ENCODE results near the gene OR6J1. TPM values are rescaled to one million over a fixed set of nuclear protein-coding genes. Genes with fewer than 3 reads are reported as not detected.

Gene OR6J1
- total and polyA plus RNA-seq, 4 donors, result not detected

DNA sequence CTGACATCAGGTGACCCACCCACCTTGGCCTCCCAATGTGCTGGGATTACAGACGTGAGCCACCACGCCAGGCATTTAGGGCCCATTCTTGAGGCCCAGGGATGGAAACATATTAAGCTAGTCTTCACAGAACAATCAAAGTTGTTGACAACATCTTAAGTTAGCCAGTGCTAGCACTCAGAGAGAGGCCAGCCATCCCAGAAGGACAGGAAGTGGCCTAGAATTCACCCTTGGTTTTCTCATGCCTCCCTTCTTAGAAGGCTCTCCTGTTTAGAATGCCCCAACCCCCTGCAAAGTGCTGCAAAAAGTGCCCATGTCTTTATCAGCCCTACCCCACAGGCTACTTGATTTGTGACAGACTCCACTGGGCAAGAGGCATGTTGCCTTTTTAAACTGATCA is 12.1 kb upstream of the OR6J1 start:
- Histone ChIP-seq H3K4me1 (ENCODE audit: control insufficient read depth in 4 of 4, insufficient read depth in 4 of 4, low read length in 3 of 4) (no peaks in the 10 kb centered on the region), H3K27ac (ENCODE audit: low read depth in 1 of 2, low read length in 2 of 2) (no peak overlapping the region), H3K4me3 (ENCODE audit: low read depth in 1 of 3, low read length in 3 of 3) (no peak overlapping the region), H3K36me3 (ENCODE audit: control insufficient read depth in 4 of 4, insufficient read depth in 3 of 4, low read depth in 1 of 4, low read length in 3 of 4) (no peaks in the 10 kb centered on the region), H3K27me3 (ENCODE audit: control insufficient read depth in 4 of 4, insufficient read depth in 4 of 4, low read length in 3 of 4) (no peaks in the 10 kb centered on the region), H3K9ac (ENCODE audit: low read depth in 1 of 2, low read length in 2 of 2) (no peak overlapping the region), H3K9me3 (ENCODE audit: control insufficient read depth in 4 of 4, low read length in 3 of 4) (no peaks in the 10 kb centered on the region)
- WGBS, result 80% methylated on average over 2 of the region's 2 CpGs
- DNase-seq (ENCODE audit: low spot score), result no peak
- TF ChIP-seq, protein P1, sequence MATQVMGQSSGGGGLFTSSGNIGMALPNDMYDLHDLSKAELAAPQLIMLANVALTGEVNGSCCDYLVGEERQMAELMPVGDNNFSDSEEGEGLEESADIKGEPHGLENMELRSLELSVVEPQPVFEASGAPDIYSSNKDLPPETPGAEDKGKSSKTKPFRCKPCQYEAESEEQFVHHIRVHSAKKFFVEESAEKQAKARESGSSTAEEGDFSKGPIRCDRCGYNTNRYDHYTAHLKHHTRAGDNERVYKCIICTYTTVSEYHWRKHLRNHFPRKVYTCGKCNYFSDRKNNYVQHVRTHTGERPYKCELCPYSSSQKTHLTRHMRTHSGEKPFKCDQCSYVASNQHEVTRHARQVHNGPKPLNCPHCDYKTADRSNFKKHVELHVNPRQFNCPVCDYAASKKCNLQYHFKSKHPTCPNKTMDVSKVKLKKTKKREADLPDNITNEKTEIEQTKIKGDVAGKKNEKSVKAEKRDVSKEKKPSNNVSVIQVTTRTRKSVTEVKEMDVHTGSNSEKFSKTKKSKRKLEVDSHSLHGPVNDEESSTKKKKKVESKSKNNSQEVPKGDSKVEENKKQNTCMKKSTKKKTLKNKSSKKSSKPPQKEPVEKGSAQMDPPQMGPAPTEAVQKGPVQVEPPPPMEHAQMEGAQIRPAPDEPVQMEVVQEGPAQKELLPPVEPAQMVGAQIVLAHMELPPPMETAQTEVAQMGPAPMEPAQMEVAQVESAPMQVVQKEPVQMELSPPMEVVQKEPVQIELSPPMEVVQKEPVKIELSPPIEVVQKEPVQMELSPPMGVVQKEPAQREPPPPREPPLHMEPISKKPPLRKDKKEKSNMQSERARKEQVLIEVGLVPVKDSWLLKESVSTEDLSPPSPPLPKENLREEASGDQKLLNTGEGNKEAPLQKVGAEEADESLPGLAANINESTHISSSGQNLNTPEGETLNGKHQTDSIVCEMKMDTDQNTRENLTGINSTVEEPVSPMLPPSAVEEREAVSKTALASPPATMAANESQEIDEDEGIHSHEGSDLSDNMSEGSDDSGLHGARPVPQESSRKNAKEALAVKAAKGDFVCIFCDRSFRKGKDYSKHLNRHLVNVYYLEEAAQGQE (IDR thresholded peaks at IDR 0.05), result no peak
- no peak for TF ChIP-seq GABPA (IDR thresholded peaks at IDR 0.05 in 1 of 2, conservative IDR thresholded peaks at IDR 0.05 in 1 of 2)
- TF ChIP-seq, protein P2, sequence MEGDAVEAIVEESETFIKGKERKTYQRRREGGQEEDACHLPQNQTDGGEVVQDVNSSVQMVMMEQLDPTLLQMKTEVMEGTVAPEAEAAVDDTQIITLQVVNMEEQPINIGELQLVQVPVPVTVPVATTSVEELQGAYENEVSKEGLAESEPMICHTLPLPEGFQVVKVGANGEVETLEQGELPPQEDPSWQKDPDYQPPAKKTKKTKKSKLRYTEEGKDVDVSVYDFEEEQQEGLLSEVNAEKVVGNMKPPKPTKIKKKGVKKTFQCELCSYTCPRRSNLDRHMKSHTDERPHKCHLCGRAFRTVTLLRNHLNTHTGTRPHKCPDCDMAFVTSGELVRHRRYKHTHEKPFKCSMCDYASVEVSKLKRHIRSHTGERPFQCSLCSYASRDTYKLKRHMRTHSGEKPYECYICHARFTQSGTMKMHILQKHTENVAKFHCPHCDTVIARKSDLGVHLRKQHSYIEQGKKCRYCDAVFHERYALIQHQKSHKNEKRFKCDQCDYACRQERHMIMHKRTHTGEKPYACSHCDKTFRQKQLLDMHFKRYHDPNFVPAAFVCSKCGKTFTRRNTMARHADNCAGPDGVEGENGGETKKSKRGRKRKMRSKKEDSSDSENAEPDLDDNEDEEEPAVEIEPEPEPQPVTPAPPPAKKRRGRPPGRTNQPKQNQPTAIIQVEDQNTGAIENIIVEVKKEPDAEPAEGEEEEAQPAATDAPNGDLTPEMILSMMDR (IDR thresholded peaks at IDR 0.05; ENCODE audit: low read depth, low read length, missing input control), result no peak

DNA sequence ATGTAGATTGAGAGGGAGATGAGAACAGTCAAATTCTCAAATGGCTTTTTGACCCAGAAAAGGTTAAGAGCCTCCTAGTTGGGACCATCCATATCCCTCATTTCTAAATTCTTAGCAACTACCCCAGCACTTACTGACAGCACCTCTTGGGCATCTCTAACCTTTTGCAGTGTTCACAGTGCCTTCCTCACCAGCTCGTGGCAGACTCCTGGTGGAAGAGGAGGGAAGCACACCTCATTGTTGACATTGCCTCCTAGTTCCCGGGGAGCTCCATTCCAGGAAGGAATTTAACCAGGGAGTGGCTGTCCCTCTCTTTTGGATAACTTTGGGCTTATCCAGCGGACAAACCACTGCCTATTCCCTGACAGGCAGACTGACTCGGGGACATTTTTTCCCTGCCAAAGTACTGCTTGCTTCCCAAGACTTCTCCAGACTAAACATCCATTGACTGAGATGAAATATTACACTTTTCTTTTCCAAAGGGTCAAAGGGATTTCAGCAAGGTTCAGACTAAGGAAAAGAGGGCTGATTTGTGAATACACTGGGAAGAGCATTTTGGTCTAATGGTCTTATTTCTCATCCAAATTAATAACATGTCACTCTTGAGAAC is 9.0 kb upstream of the OR6J1 start:
- Histone ChIP-seq H3K4me1 (ENCODE audit: control insufficient read depth in 4 of 4, insufficient read depth in 4 of 4, low read length in 3 of 4) (no peaks in the 10 kb centered on the region), H3K9me3 (ENCODE audit: control insufficient read depth in 4 of 4, low read length in 3 of 4) (no peaks in the 10 kb centered on the region), H3K4me3 (ENCODE audit: low read depth in 1 of 3, low read length in 3 of 3) (no peak overlapping the region), H3K27me3 (ENCODE audit: control insufficient read depth in 4 of 4, insufficient read depth in 4 of 4, low read length in 3 of 4) (no peaks in the 10 kb centered on the region), H3K36me3 (ENCODE audit: control insufficient read depth in 4 of 4, insufficient read depth in 3 of 4, low read depth in 1 of 4, low read length in 3 of 4) (no peaks in the 10 kb centered on the region), H3K27ac (ENCODE audit: low read depth in 1 of 2, low read length in 2 of 2) (no peak overlapping the region), H3K9ac (ENCODE audit: low read depth in 1 of 2, low read length in 2 of 2) (no peak overlapping the region)
- WGBS, result 6% methylated on average over 4 of the region's 4 CpGs
- peak; percentile 57 for DNase-seq (ENCODE audit: low spot score)
- peak; percentile 86 to 91 for TF ChIP-seq RAD21 (IDR thresholded peaks at IDR 0.05)
- TF ChIP-seq, protein P2 (IDR thresholded peaks at IDR 0.05; ENCODE audit: low read depth, low read length, missing input control), result peak; percentile 89
- peak; percentile 56 for TF ChIP-seq FOXA2 (IDR thresholded peaks at IDR 0.05)
- TF ChIP-seq YY1 (IDR thresholded peaks at IDR 0.05), result no peak
- peak; percentile 55 for TF ChIP-seq FOXA1 (IDR thresholded peaks at IDR 0.05)

DNA sequence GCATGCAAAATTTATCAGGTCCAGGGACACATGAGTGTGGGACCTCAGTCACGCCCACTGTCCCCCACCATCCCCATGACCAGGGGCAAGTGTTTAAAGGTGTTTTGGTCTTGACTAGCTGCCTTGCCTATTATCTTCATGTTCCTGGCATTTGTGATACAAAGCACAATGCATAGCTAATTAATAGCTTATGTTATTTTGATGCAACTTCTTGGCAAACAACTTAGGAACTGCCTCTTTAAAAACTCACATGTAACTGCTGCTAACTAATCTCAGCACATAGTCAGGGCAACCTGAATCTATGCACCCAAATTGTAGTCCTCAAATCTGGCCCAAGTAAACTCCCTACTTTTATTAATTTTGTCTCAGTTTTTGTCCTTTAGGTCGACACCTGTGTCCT is 7.4 kb upstream of the OR6J1 start:
- H3K36me3 ChIP-seq (ENCODE audit: control insufficient read depth in 4 of 4, insufficient read depth in 3 of 4, low read depth in 1 of 4, low read length in 3 of 4), result no peaks in the 10 kb centered on the region
- peak; percentile 8 for DNase-seq (ENCODE audit: low spot score)
- TF ChIP-seq HNF4G (IDR thresholded peaks at IDR 0.05), result no peak
- TF ChIP-seq, protein P3, sequence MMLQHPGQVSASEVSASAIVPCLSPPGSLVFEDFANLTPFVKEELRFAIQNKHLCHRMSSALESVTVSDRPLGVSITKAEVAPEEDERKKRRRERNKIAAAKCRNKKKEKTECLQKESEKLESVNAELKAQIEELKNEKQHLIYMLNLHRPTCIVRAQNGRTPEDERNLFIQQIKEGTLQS (IDR thresholded peaks at IDR 0.05), result no peak
- TF ChIP-seq, protein P4, sequence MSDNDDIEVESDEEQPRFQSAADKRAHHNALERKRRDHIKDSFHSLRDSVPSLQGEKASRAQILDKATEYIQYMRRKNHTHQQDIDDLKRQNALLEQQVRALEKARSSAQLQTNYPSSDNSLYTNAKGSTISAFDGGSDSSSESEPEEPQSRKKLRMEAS (IDR thresholded peaks at IDR 0.05), result no peak
- no peak for TF ChIP-seq TAF1 (conservative IDR thresholded peaks at IDR 0.05)
- no peak for TF ChIP-seq RAD21 (IDR thresholded peaks at IDR 0.05)
- no peak for TF ChIP-seq NR2F2 (IDR thresholded peaks at IDR 0.05)
- no peak for TF ChIP-seq FOXA1 (IDR thresholded peaks at IDR 0.05)
- no peak for TF ChIP-seq JUND (IDR thresholded peaks at IDR 0.05)
- no peak for TF ChIP-seq FOXA2 (IDR thresholded peaks at IDR 0.05)
- TF ChIP-seq, protein P2 (IDR thresholded peaks at IDR 0.05; ENCODE audit: low read depth, low read length, missing input control), result no peak
- TF ChIP-seq SP1 (IDR thresholded peaks at IDR 0.05), result no peak
- no peak for TF ChIP-seq HNF4A (conservative IDR thresholded peaks at IDR 0.05)
- WGBS, result 82% methylated on average over 2 of the region's 2 CpGs
- no peak overlapping the region for H3K27ac ChIP-seq (ENCODE audit: low read depth in 1 of 2, low read length in 2 of 2)
- no peaks in the 10 kb centered on the region for H3K27me3 ChIP-seq (ENCODE audit: control insufficient read depth in 4 of 4, insufficient read depth in 4 of 4, low read length in 3 of 4)
- H3K9ac ChIP-seq (ENCODE audit: low read depth in 1 of 2, low read length in 2 of 2), result no peak overlapping the region
- no peak overlapping the region for H3K4me3 ChIP-seq (ENCODE audit: low read depth in 1 of 3, low read length in 3 of 3)
- H3K9me3 ChIP-seq (ENCODE audit: control insufficient read depth in 4 of 4, low read length in 3 of 4), result no peaks in the 10 kb centered on the region
- H3K4me1 ChIP-seq (ENCODE audit: control insufficient read depth in 4 of 4, insufficient read depth in 4 of 4, low read length in 3 of 4), result no peaks in the 10 kb centered on the region
